K562 (cell line): ENCODE data around the gene SAP25. TPM values are rescaled to one million over a fixed set of nuclear protein-coding genes. Genes with fewer than 3 reads are reported as not detected.

Source experiments
- C11orf30 ChIP-seq: fragments of 450-650 bp; IDR thresholded peaks from 2 replicates; pipeline ENCODE4 v1.6.1; 2016; ENCODE audit warnings: low read depth, mild to moderate bottlenecking
- COPS2 ChIP-seq: fragments of 450-650 bp; conservative IDR thresholded peaks from 2 replicates; pipeline ENCODE4 v1.6.1; 2016; ENCODE audit warnings: mild to moderate bottlenecking, moderate library complexity
- FOXP1 ChIP-seq: sonication (generic); formaldehyde crosslinking; IDR thresholded peaks from 2 replicates; pipeline ENCODE4 v1.8.0; 2022; ENCODE audit warnings: mild to moderate bottlenecking, missing genetic modification reagents
- HBP1 ChIP-seq: fragments of 450-650 bp; formaldehyde crosslinking; IDR thresholded peaks from 2 replicates; pipeline ENCODE4 v1.4.0; 2022; ENCODE audit warnings: missing genetic modification characterization
- HES1 ChIP-seq: fragments of 450-650 bp; IDR thresholded peaks from 2 replicates; pipeline ENCODE4 v1.6.1; 2016; ENCODE audit warnings: low read depth, mild to moderate bottlenecking, moderate library complexity
- SMAD1 ChIP-seq: fragments of 150-350 bp; IDR thresholded peaks from 2 replicates; pipeline ENCODE4 v1.6.1; 2014; ENCODE audit warnings: low read length, low read depth; ENCODE audit not compliant: partially characterized antibody
- SMAD4 ChIP-seq: fragments of 250-450 bp; sonication (Bioruptor Pico); conservative IDR thresholded peaks from 2 replicates; pipeline ENCODE4 v1.8.0; 2021; ENCODE audit warnings: inconsistent platforms, mild to moderate bottlenecking, moderate library complexity
- SMARCC2 ChIP-seq: fragments of 450-650 bp; IDR thresholded peaks from 2 replicates; pipeline ENCODE4 v1.6.1; 2017; ENCODE audit warnings: antibody characterized with exemption, moderate library complexity, mild to moderate bottlenecking, low read depth
- SREBF1 ChIP-seq: fragments of 150-350 bp; IDR thresholded peaks from 2 replicates; pipeline ENCODE4 v1.6.1; 2014; ENCODE audit warnings: antibody characterized with exemption, low read depth, low read length, borderline replicate concordance
- YY1 ChIP-seq, 3 experiments: IDR thresholded peaks; 2 replicates each; pipeline ENCODE4 v1.6.1; 2011; ENCODE audit warnings: low read length in 2 of 3, mild to moderate bottlenecking in 2 of 3, moderate library complexity in 2 of 3, borderline replicate concordance in 1 of 3, control low read depth in 1 of 3, low read depth in 1 of 3; ENCODE audit not compliant: insufficient read depth in 3 of 3, insufficient replicate concordance in 2 of 3, control insufficient read depth in 1 of 3, insufficient read length in 1 of 3; ENCODE audit errors: extremely low read depth in 1 of 3
- ZBED1 ChIP-seq: IDR thresholded peaks from 2 replicates; pipeline ENCODE4 v1.6.1; 2014
- ZFP91 ChIP-seq: sonication (generic); formaldehyde crosslinking; IDR thresholded peaks from 2 replicates; pipeline ENCODE4 v1.8.0; 2022; ENCODE audit warnings: mild to moderate bottlenecking, missing genetic modification reagents
- ZKSCAN1 ChIP-seq: fragments of 150-350 bp; IDR thresholded peaks from 2 replicates; pipeline ENCODE4 v1.6.1; 2016; ENCODE audit warnings: low read depth, low read length
- ZNF121 ChIP-seq: sonication (generic); formaldehyde crosslinking; conservative IDR thresholded peaks from 2 replicates; pipeline ENCODE4 v1.8.0; 2022; ENCODE audit warnings: missing genetic modification reagents
- ZNF224 ChIP-seq: sonication (generic); formaldehyde crosslinking; IDR thresholded peaks from 2 replicates; pipeline ENCODE4 v1.8.0; 2022; ENCODE audit warnings: mild to moderate bottlenecking, missing genetic modification reagents
- ZNF280A ChIP-seq: fragments of 450-650 bp; IDR thresholded peaks from 2 replicates; pipeline ENCODE4 v1.6.1; 2018; ENCODE audit warnings: mild to moderate bottlenecking, low read depth; ENCODE audit not compliant: partially characterized antibody
- ZNF395 ChIP-seq: fragments of 200-800 bp; sonication (Bioruptor generic); IDR thresholded peaks from 2 replicates; pipeline ENCODE4 v1.6.1; 2017; ENCODE audit warnings: missing genetic modification characterization, missing compliant biosample characterization
- ZNF644 ChIP-seq: fragments of 200-800 bp; sonication (Bioruptor generic); IDR thresholded peaks from 2 replicates; pipeline ENCODE4 v1.6.1; 2016; ENCODE audit warnings: low read depth, missing genetic modification characterization, missing compliant biosample characterization
- ZNF764 ChIP-seq: fragments of 250-450 bp; sonication (Bioruptor Pico); IDR thresholded peaks from 2 replicates; pipeline ENCODE4 v1.4.0; 2020; ENCODE audit warnings: low read depth, mild to moderate bottlenecking, moderate library complexity
- ZNF780A ChIP-seq: fragments of 250-450 bp; sonication (Bioruptor Pico); IDR thresholded peaks from 2 replicates; pipeline ENCODE4 v1.5.0; 2021; ENCODE audit warnings: mild to moderate bottlenecking
- polyA plus RNA-seq, 8 experiments: library from polyadenylated mRNA; depleted of rRNA in 4 of 8; stranded (reverse) in 5 of 8; unstranded in 3 of 8; fragments of >200 nt; fragmentation: Nextera tagmentation in 2 of 8; fragmentation: Illumina TruSeq in 1 of 8; extraction: Ambion mirVana in 2 of 8; extraction: Trizol in 1 of 8; gene quantifications; 2 replicates each; pipeline versions ENCODE4 v1.2.1 to v1.2.3, GENCODE V29; 2011 to 2014; ENCODE audit warnings: inconsistent platforms in 1 of 8, missing spikeins in 1 of 8
- total RNA-seq, 7 experiments: library from RNA; depleted of rRNA in 6 of 7; stranded (reverse); fragments of >200 nt in 6 of 7; fragmentation: Illumina TruSeq in 2 of 7; extraction: Trizol in 2 of 7; gene quantifications; 2 replicates each; pipeline versions ENCODE4 v1.2.1 to v1.2.3, GENCODE V29; 2011 to 2021; ENCODE audit warnings: low replicate concordance in 1 of 7

Gene SAP25
- total and polyA plus RNA-seq, 9 of the 15 experiments (the other 6 are each of a cell fraction or from before 2014, with no cell fraction given): 0.13 to 5.3 (median 0.78) TPM; not detected in 1

- TF ChIP-seq HBP1 (CRISPR knock-in tag) (no peak), FOXP1 (CRISPR knock-in tag) (peak; percentile 58; the same call in 1 of the 2 replicates), ZKSCAN1 (peak; percentile 34; the same call in 1 of the 2 replicates), ZBED1 (no peak), ZNF280A (no peak), SMAD1 (peak; percentile 67), ZNF644 (tag) (no peak), HES1 (0 out of 2 replicates have a peak, but pooled peaks have one; percentile 48), ZFP91 (CRISPR knock-in tag) (no peak), ZNF224 (CRISPR knock-in tag) (no peak), SREBF1 (no peak), ZNF780A (CRISPR knock-in tag) (no peak), ZNF395 (CRISPR knock-in tag) (no peak), COPS2 (no peak), ZNF121 (CRISPR knock-in tag) (no peak), YY1 (IDR thresholded peaks at IDR 0.05; ENCODE audit: borderline replicate concordance in 1 of 3, control insufficient read depth in 1 of 3, extremely low read depth in 1 of 3, insufficient read depth in 3 of 3, insufficient read length in 1 of 3, insufficient replicate concordance in 2 of 3, low read depth in 1 of 3, low read length in 2 of 3) (peak in 2 of 3 experiments; percentile 39 to 41), ZNF764 (0 out of 2 replicates have a peak, but pooled peaks have one; percentile 60), C11orf30 (no peak), SMARCC2 (no peak), SMAD4 (CRISPR knock-in tag) (peak; percentile 83)
These were observed 30.6 kb upstream of the SAP25 start (continued) for GRCh38 chr7:100604028-100604975.
